ENCODE data around the gene FER1L5.

DNA sequence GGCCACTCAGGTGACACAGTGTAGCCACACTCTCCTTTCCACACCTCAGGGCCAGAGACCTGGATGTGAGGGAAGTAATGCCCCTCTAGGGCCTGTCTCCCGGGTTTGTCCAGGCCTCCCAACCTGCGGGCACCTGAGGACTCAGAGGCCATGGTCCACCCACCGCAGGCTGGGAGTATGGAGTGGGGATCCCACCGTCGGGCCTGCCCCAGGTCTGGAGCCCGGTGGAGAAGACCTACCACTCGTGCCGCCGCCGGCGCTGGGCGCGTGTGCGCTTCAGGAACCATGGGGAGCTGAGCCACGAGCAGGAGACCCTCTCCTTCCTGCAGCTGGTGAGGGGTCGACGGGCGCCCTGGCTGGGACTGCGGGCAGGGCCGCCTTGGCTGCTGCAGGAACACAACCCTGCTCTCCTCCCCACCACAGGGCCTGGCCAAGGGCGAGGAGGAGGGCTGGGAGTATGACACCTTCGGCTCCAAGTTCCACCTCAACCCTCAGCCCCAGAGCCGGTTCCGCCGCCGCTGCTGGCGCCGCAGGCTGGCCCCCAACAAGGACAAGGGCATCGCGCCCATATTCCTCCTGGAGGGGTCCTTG lies 48.6 kb downstream of the FER1L5 start:
- no peak for TF ChIP-seq CTCF (IDR thresholded peaks at IDR 0.05)
- no peak for TF ChIP-seq POLR2AphosphoS5 (IDR thresholded peaks at IDR 0.05)
- no peak for TF ChIP-seq POLR2A (IDR thresholded peaks at IDR 0.05)
